ENCODE measurements around the gene CDH15.
"Not testable (repeated sequence)": the region's sequence is repeated elsewhere in the genome, so short reads cannot be mapped to it uniquely, and the experiment has no call there.

The CDH15 gene

GRCh38 chr16:89157778-89158177, 13.8 kb upstream of the CDH15 start:
- no peak for DNase-seq

GRCh38 chr16:89159066-89159849, 12.3 kb upstream of the CDH15 start:
- no peak for DNase-seq

GRCh38 chr16:89159850-89160354, 11.6 kb upstream of the CDH15 start:
- no peak for DNase-seq

- no peak for DNase-seq
Measured at GRCh38 chr16:89160977-89161701, 10.4 kb upstream of the CDH15 start.

GRCh38 chr16:89161763-89162713, 9.5 kb upstream of the CDH15 start:
- DNase-seq = no peak

GRCh38 chr16:89163297-89163696, 8.3 kb upstream of the CDH15 start:
- no peak for DNase-seq

GRCh38 chr16:89164436-89164835, 7.1 kb upstream of the CDH15 start:
- no peak for DNase-seq

GRCh38 chr16:89164847-89165680, 6.5 kb upstream of the CDH15 start:
- no peak for DNase-seq

- not testable (repeated sequence) for DNase-seq
Measured at GRCh38 chr16:89165681-89165979, 5.9 kb upstream of the CDH15 start.

GRCh38 chr16:89166696-89167424, 4.7 kb upstream of the CDH15 start:
- no peak for DNase-seq

GRCh38 chr16:89167425-89167941, 4.1 kb upstream of the CDH15 start:
- peak; percentile 98 for DNase-seq

- DNase-seq = no peak
Measured at GRCh38 chr16:89168381-89169189, 3.0 kb upstream of the CDH15 start.

GRCh38 chr16:89169778-89170177, 1.8 kb upstream of the CDH15 start:
- no peak for DNase-seq

GRCh38 chr16:89170346-89171215, 967 bp upstream of the CDH15 start:
- DNase-seq = peak; percentile 47

- DNase-seq = no peak
Measured at GRCh38 chr16:89172171-89172527, 601 bp downstream of the CDH15 start.

GRCh38 chr16:89172528-89173173, 1.1 kb downstream of the CDH15 start:
- no peak for DNase-seq

GRCh38 chr16:89173174-89173921, 1.8 kb downstream of the CDH15 start:
- no peak for DNase-seq

Measured in stimulated activated CD8-positive, alpha-beta memory T cell treated with anti-CD3 and anti-CD28 coated beads, Interleukin-4, amount 100 ng/mL, for 48 hours (primary cell).